Measurements from ENCODE around the gene TENM3.

Gene TENM3

DNA sequence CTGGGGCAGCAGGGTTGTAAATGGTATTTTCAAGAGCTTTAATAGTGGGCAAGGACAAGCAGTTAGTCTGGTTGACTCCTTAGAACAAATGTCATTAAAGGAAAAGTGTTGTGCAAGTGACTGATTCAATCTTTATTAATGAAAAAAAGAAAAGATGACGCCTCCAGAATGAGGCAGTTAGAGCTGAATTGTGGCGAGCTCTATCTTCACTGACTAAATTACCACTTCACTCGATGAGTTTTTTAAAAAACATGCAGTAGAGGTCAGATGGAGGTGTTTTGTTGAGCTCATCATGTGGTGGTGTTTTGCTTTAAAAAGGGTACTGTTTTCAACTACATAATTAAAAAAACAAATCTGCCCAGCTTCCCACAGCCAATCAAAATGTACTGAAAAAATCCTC, 28.1 kb upstream of the TENM3 start (continued):
- TF ChIP-seq, protein P1, sequence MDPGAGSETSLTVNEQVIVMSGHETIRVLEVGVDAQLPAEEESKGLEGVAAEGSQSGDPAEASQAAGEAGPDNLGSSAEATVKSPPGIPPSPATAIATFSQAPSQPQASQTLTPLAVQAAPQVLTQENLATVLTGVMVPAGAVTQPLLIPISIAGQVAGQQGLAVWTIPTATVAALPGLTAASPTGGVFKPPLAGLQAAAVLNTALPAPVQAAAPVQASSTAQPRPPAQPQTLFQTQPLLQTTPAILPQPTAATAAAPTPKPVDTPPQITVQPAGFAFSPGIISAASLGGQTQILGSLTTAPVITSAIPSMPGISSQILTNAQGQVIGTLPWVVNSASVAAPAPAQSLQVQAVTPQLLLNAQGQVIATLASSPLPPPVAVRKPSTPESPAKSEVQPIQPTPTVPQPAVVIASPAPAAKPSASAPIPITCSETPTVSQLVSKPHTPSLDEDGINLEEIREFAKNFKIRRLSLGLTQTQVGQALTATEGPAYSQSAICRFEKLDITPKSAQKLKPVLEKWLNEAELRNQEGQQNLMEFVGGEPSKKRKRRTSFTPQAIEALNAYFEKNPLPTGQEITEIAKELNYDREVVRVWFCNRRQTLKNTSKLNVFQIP (CRISPR knock-in tag; IDR thresholded peaks at IDR 0.05; ENCODE audit: borderline replicate concordance, low read depth): no peak
- TF ChIP-seq ARNTL (CRISPR knock-in tag; IDR thresholded peaks at IDR 0.05; ENCODE audit: borderline replicate concordance, low read depth) (no peak), TOX (CRISPR knock-in tag; IDR thresholded peaks at IDR 0.05; ENCODE audit: borderline replicate concordance) (no peak), BACH2 (CRISPR knock-in tag; IDR thresholded peaks at IDR 0.05; ENCODE audit: borderline replicate concordance) (no peak), ZFP3 (CRISPR knock-in tag; IDR thresholded peaks at IDR 0.05) (no peak), RARB (CRISPR knock-in tag; IDR thresholded peaks at IDR 0.05) (no peak), ZFP30 (CRISPR knock-in tag; IDR thresholded peaks at IDR 0.05) (no peak), ZNF565 (CRISPR knock-in tag; conservative IDR thresholded peaks at IDR 0.05; ENCODE audit: low read depth) (no peak), ISL1 (CRISPR knock-in tag; IDR thresholded peaks at IDR 0.05) (no peak), SNAI2 (CRISPR knock-in tag; IDR thresholded peaks at IDR 0.05) (no peak), OSR1 (CRISPR knock-in tag; IDR thresholded peaks at IDR 0.05) (no peak)

DNA sequence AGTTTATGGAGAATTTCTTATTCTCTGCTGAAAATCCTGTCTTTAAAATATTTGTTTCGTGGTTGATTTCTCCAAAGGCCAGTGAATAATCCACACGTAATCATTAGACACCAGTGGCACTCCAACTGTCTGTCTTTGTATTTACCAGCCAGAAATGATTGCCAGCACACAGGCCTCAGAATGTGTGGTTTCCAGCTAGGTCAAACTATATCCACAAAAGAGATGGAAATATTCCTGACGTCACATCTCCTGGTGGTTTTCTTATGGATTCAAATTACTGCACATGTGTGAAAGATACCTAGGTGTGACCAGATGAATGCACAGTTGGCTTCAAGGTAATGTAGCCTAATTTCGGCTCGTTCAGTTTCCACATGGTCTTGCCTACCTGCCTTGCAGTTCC, 27.2 kb upstream of the TENM3 start:
- no peak for ATAC-seq
- TF ChIP-seq BACH2 (CRISPR knock-in tag; IDR thresholded peaks at IDR 0.05; ENCODE audit: borderline replicate concordance) (no peak), TOX (CRISPR knock-in tag; IDR thresholded peaks at IDR 0.05; ENCODE audit: borderline replicate concordance) (no peak), ARNTL (CRISPR knock-in tag; IDR thresholded peaks at IDR 0.05; ENCODE audit: borderline replicate concordance, low read depth) (no peak), TCF4 (CRISPR knock-in tag; IDR thresholded peaks at IDR 0.05; ENCODE audit: borderline replicate concordance) (no peak), GLIS3 (CRISPR knock-in tag; IDR thresholded peaks at IDR 0.05) (no peak), PPARA (CRISPR knock-in tag; IDR thresholded peaks at IDR 0.05; ENCODE audit: borderline replicate concordance) (no peak), ZNF8 (CRISPR knock-in tag; IDR thresholded peaks at IDR 0.05) (no peak), SNAI2 (CRISPR knock-in tag; IDR thresholded peaks at IDR 0.05) (no peak), ZNF565 (CRISPR knock-in tag; conservative IDR thresholded peaks at IDR 0.05; ENCODE audit: low read depth) (no peak), ZC3H10 (CRISPR knock-in tag; IDR thresholded peaks at IDR 0.05) (no peak)
- TF ChIP-seq, protein P2, sequence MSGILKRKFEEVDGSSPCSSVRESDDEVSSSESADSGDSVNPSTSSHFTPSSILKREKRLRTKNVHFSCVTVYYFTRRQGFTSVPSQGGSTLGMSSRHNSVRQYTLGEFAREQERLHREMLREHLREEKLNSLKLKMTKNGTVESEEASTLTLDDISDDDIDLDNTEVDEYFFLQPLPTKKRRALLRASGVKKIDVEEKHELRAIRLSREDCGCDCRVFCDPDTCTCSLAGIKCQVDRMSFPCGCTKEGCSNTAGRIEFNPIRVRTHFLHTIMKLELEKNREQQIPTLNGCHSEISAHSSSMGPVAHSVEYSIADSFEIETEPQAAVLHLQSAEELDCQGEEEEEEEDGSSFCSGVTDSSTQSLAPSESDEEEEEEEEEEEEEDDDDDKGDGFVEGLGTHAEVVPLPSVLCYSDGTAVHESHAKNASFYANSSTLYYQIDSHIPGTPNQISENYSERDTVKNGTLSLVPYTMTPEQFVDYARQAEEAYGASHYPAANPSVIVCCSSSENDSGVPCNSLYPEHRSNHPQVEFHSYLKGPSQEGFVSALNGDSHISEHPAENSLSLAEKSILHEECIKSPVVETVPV (CRISPR knock-in tag; IDR thresholded peaks at IDR 0.05): no peak
- TF ChIP-seq, protein P1 (CRISPR knock-in tag; IDR thresholded peaks at IDR 0.05; ENCODE audit: borderline replicate concordance, low read depth): no peak
- TF ChIP-seq, protein P3, sequence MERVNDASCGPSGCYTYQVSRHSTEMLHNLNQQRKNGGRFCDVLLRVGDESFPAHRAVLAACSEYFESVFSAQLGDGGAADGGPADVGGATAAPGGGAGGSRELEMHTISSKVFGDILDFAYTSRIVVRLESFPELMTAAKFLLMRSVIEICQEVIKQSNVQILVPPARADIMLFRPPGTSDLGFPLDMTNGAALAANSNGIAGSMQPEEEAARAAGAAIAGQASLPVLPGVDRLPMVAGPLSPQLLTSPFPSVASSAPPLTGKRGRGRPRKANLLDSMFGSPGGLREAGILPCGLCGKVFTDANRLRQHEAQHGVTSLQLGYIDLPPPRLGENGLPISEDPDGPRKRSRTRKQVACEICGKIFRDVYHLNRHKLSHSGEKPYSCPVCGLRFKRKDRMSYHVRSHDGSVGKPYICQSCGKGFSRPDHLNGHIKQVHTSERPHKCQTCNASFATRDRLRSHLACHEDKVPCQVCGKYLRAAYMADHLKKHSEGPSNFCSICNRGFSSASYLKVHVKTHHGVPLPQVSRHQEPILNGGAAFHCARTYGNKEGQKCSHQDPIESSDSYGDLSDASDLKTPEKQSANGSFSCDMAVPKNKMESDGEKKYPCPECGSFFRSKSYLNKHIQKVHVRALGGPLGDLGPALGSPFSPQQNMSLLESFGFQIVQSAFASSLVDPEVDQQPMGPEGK (CRISPR knock-in tag; IDR thresholded peaks at IDR 0.05; ENCODE audit: borderline replicate concordance): no peak

DNA sequence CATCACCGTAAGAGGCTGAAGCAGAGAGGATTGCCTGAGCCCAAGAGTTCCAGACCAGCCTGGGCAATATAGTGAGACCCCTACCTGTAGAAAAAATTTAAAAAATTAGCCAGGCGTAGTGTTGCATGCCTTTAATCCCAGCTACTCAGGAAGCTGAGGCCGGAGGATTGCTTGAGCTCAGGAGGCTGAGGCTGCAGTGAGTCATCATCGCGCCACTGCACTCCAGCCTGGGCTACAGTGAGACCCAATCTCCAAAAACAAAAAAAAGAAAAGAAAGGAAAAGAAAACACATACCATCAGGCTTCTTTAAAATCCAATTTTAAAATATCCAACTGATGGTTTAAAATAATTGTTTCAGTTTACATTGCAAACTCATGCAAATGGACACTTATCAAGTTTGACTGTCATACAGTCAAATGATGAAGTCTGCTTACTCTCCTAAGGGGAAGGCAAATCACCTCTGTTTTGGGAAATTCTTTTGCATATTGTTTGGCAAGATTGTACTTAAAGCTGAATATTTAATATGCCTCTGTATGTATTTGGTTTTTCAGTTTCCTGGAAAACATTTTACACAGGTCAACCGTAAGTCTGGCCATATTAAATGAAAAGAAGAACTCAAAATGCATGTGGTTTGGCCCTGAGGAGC, 23.7 kb upstream of the TENM3 start:
- no peak for TF ChIP-seq ZNF565 (CRISPR knock-in tag; conservative IDR thresholded peaks at IDR 0.05; ENCODE audit: low read depth)
- no peak for TF ChIP-seq ARNTL (CRISPR knock-in tag; IDR thresholded peaks at IDR 0.05; ENCODE audit: borderline replicate concordance, low read depth)
- TF ChIP-seq PPARA (CRISPR knock-in tag; IDR thresholded peaks at IDR 0.05; ENCODE audit: borderline replicate concordance): no peak
- TF ChIP-seq TOX (CRISPR knock-in tag; IDR thresholded peaks at IDR 0.05; ENCODE audit: borderline replicate concordance): no peak
- TF ChIP-seq ISL1 (CRISPR knock-in tag; IDR thresholded peaks at IDR 0.05): no peak
- TF ChIP-seq BACH2 (CRISPR knock-in tag; IDR thresholded peaks at IDR 0.05; ENCODE audit: borderline replicate concordance): no peak
- TF ChIP-seq ZNF8 (CRISPR knock-in tag; IDR thresholded peaks at IDR 0.05): no peak
- TF ChIP-seq, protein P4, sequence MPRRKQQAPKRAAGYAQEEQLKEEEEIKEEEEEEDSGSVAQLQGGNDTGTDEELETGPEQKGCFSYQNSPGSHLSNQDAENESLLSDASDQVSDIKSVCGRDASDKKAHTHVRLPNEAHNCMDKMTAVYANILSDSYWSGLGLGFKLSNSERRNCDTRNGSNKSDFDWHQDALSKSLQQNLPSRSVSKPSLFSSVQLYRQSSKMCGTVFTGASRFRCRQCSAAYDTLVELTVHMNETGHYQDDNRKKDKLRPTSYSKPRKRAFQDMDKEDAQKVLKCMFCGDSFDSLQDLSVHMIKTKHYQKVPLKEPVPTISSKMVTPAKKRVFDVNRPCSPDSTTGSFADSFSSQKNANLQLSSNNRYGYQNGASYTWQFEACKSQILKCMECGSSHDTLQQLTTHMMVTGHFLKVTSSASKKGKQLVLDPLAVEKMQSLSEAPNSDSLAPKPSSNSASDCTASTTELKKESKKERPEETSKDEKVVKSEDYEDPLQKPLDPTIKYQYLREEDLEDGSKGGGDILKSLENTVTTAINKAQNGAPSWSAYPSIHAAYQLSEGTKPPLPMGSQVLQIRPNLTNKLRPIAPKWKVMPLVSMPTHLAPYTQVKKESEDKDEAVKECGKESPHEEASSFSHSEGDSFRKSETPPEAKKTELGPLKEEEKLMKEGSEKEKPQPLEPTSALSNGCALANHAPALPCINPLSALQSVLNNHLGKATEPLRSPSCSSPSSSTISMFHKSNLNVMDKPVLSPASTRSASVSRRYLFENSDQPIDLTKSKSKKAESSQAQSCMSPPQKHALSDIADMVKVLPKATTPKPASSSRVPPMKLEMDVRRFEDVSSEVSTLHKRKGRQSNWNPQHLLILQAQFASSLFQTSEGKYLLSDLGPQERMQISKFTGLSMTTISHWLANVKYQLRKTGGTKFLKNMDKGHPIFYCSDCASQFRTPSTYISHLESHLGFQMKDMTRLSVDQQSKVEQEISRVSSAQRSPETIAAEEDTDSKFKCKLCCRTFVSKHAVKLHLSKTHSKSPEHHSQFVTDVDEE (CRISPR knock-in tag; IDR thresholded peaks at IDR 0.05): no peak
- TF ChIP-seq, protein P1 (CRISPR knock-in tag; IDR thresholded peaks at IDR 0.05; ENCODE audit: borderline replicate concordance, low read depth): no peak
- no peak for TF ChIP-seq OSR1 (CRISPR knock-in tag; IDR thresholded peaks at IDR 0.05)
- no peak for TF ChIP-seq ZFP30 (CRISPR knock-in tag; IDR thresholded peaks at IDR 0.05)
- TF ChIP-seq RARB (CRISPR knock-in tag; IDR thresholded peaks at IDR 0.05): no peak
- TF ChIP-seq, protein P3 (CRISPR knock-in tag; IDR thresholded peaks at IDR 0.05; ENCODE audit: borderline replicate concordance): no peak
- no peak for TF ChIP-seq SNAI2 (CRISPR knock-in tag; IDR thresholded peaks at IDR 0.05)
- TF ChIP-seq ZNF70 (CRISPR knock-in tag; IDR thresholded peaks at IDR 0.05): no peak
- no peak for TF ChIP-seq ESRRG (CRISPR knock-in tag; IDR thresholded peaks at IDR 0.05)
- ATAC-seq: peak; percentile 82
